Endodermal cell (in vitro differentiated cells): Measurements from ENCODE around the gene FAM13A. TPM values are rescaled to one million over a fixed set of nuclear protein-coding genes. Genes with fewer than 3 reads are reported as not detected.

Source experiments
- DNase-seq: peaks from one replicate; pipeline ENCODE4 v3.0.0-alpha.2; 2017
- H3K27ac ChIP-seq: 2 replicates; pipeline ENCODE4 v1.5.1; 2013; ENCODE audit warnings: mild to moderate bottlenecking, low read depth, low read length, moderate library complexity
- H3K27me3 ChIP-seq: 2 replicates; pipeline ENCODE4 v1.6.1; 2013; ENCODE audit warnings: mild to moderate bottlenecking, low read length, moderate library complexity; ENCODE audit not compliant: insufficient read depth, control insufficient read depth, poor library complexity, severe bottlenecking
- H3K36me3 ChIP-seq: 2 replicates; pipeline ENCODE4 v1.7.0; 2013; ENCODE audit warnings: mild to moderate bottlenecking, low read length, moderate library complexity; ENCODE audit not compliant: control insufficient read depth, insufficient read depth
- H3K4me1 ChIP-seq: one replicate; pipeline ENCODE4 v1.7.0; 2013; ENCODE audit warnings: low read length; ENCODE audit not compliant: control insufficient read depth, insufficient read depth
- H3K4me3 ChIP-seq: 2 replicates; pipeline ENCODE4 v1.5.1; 2013; ENCODE audit warnings: mild to moderate bottlenecking, low read length, moderate library complexity
- H3K9ac ChIP-seq: 2 replicates; pipeline ENCODE4 v1.6.1; 2013; ENCODE audit warnings: mild to moderate bottlenecking, low read length, moderate library complexity; ENCODE audit not compliant: poor library complexity, severe bottlenecking; ENCODE audit errors: extremely low read depth
- H3K9me3 ChIP-seq: 2 replicates; pipeline ENCODE4 v1.6.1; 2013; ENCODE audit warnings: mild to moderate bottlenecking, low read length, moderate library complexity; ENCODE audit not compliant: control insufficient read depth
- H3K27ac Mint-ChIP-seq: 2 replicates; pipeline ENCODE4 v1.8.0; 2020; ENCODE audit warnings: mixed read lengths
- H3K27me3 Mint-ChIP-seq: 2 replicates; pipeline ENCODE4 v1.8.0; 2021; ENCODE audit warnings: mild to moderate bottlenecking, mixed read lengths; ENCODE audit not compliant: insufficient read depth
- H3K36me3 Mint-ChIP-seq: 2 replicates; pipeline ENCODE4 v1.8.0; 2020; ENCODE audit warnings: low read depth, mixed read lengths
- H3K4me1 Mint-ChIP-seq: 2 replicates; pipeline ENCODE4 v1.8.0; 2020; ENCODE audit warnings: mixed read lengths
- H3K4me3 Mint-ChIP-seq: 2 replicates; pipeline ENCODE4 v1.8.0; 2020; ENCODE audit warnings: mild to moderate bottlenecking, moderate library complexity, mixed read lengths
- H3K9me3 Mint-ChIP-seq: 2 replicates; pipeline ENCODE4 v1.8.0; 2020; ENCODE audit warnings: mild to moderate bottlenecking, mixed read lengths
- CTCF ChIP-seq: fragments of 200-600 bp; sonication (generic); conservative IDR thresholded peaks from 2 replicates; pipeline ENCODE4 v1.5.0; 2021; ENCODE audit warnings: antibody characterized with exemption, mild to moderate bottlenecking
- WGBS, 2 experiments: methylation state at CpG; one replicate each; pipeline versions ENCODE4 v1.1.5 to v1.1.7; 2013; ENCODE audit warnings: missing lambda C conversion rate in 2 of 2, mixed read lengths in 1 of 2; ENCODE audit not compliant: insufficient coverage in 1 of 2, insufficient read length in 1 of 2; 5-methylcytosine and 5-hydroxymethylcytosine counted together
- total RNA-seq, 2 donors: library from RNA; stranded (reverse); fragmentation: NEBNext Ultra II Directional in 1 of 2; extraction: Animal tissue kit (Norgen Biotek cat#: 25700) in 1 of 2; gene quantifications; 2 replicates in 1 of 2; 3 replicates in 1 of 2; pipeline ENCODE4 v1.2.1, GENCODE V29; 2021

FAM13A gene
- total RNA-seq, 2 donors from 2014 or later: 13.6 to 17.0 TPM

DNA sequence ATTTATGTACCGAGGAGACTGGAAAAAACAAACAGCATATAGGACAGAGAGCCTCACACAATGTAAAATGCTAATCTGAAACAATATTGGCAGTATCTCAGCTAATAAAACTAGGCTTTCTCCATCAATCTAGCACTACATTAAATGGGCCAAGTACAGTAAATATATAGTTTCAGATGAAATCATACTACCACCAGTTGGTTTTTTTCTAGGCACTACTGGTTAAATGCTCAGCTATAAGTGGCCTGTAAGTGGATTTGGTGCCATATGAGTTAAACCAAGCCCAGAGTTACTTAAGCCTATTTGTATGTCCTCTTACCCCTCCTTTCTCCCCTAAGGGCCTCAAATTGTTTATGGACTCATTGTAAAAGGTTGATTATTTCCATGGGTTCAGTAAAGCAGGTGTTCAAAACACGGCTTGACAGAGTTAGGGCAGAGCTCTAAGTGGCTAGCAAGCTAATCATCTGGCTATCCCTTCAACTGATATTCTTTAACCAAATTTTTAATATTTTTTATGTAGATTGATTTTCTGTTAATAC lies 57.5 kb downstream of the FAM13A start:
- H3K27me3 Mint-ChIP-seq: no peaks in the 10 kb centered on the region

GRCh38 chr4:88998891-88999290 lies 58.1 kb downstream of the FAM13A start:
- WGBS, 2 experiments: 94% methylated on average over 2 of the region's 3 CpGs; no CpG with 5 or more reads in 1 of the 2 experiments
- H3K27ac ChIP-seq: no peak overlapping the region
- Mint-ChIP-seq H3K9me3 (no peaks in the 10 kb centered on the region), H3K27ac (no peak overlapping the region), H3K36me3 (no peaks in the 10 kb centered on the region), H3K27me3 (no peaks in the 10 kb centered on the region), H3K4me3 (no peak overlapping the region), H3K4me1 (peaks cover 8% of the 10 kb centered on the region)
- DNase-seq: no peak
- no peaks in the 10 kb centered on the region for H3K4me1 ChIP-seq
- no peaks in the 10 kb centered on the region for H3K27me3 ChIP-seq
- no peak for TF ChIP-seq CTCF
- H3K9me3 ChIP-seq: no peaks in the 10 kb centered on the region
- H3K36me3 ChIP-seq: no peaks in the 10 kb centered on the region
- no peak overlapping the region for H3K4me3 ChIP-seq
- H3K9ac ChIP-seq: no peak overlapping the region

More for the DNA sequence above, 57.5 kb downstream of the FAM13A start:
- Mint-ChIP-seq H3K4me1 (peaks cover 8% of the 10 kb centered on the region), H3K27ac (no peak overlapping the region), H3K9me3 (no peaks in the 10 kb centered on the region), H3K4me3 (no peak overlapping the region), H3K36me3 (no peaks in the 10 kb centered on the region)
- no peaks in the 10 kb centered on the region for H3K9me3 ChIP-seq
- no peak overlapping the region for H3K9ac ChIP-seq
- H3K4me1 ChIP-seq: no peaks in the 10 kb centered on the region
- no peaks in the 10 kb centered on the region for H3K27me3 ChIP-seq
- WGBS, 2 experiments: 94% methylated on average over 2 of the region's 2 CpGs; no CpG with 5 or more reads in 1 of the 2 experiments
- no peak overlapping the region for H3K4me3 ChIP-seq
- no peak for DNase-seq
- H3K27ac ChIP-seq: no peak overlapping the region
- no peaks in the 10 kb centered on the region for H3K36me3 ChIP-seq
- TF ChIP-seq CTCF: no peak

GRCh38 chr4:88998001-88998400 lies 59.0 kb downstream of the FAM13A start:
- no peaks in the 10 kb centered on the region for H3K36me3 Mint-ChIP-seq
- H3K36me3 ChIP-seq: no peaks in the 10 kb centered on the region
- H3K4me1 ChIP-seq: no peaks in the 10 kb centered on the region
- no peak overlapping the region for H3K4me3 ChIP-seq
- H3K27ac Mint-ChIP-seq: no peak overlapping the region
- H3K4me3 Mint-ChIP-seq: no peak overlapping the region
- DNase-seq: no peak
- no peak overlapping the region for H3K27ac ChIP-seq
- H3K27me3 Mint-ChIP-seq: no peaks in the 10 kb centered on the region
- H3K4me1 Mint-ChIP-seq: peaks cover 8% of the 10 kb centered on the region
- no peak overlapping the region for H3K9ac ChIP-seq
- no peak for TF ChIP-seq CTCF
- no peaks in the 10 kb centered on the region for H3K9me3 ChIP-seq
- H3K9me3 Mint-ChIP-seq: no peaks in the 10 kb centered on the region
- no peaks in the 10 kb centered on the region for H3K27me3 ChIP-seq
